ENCODE data around the gene HOXA3.

DNA sequence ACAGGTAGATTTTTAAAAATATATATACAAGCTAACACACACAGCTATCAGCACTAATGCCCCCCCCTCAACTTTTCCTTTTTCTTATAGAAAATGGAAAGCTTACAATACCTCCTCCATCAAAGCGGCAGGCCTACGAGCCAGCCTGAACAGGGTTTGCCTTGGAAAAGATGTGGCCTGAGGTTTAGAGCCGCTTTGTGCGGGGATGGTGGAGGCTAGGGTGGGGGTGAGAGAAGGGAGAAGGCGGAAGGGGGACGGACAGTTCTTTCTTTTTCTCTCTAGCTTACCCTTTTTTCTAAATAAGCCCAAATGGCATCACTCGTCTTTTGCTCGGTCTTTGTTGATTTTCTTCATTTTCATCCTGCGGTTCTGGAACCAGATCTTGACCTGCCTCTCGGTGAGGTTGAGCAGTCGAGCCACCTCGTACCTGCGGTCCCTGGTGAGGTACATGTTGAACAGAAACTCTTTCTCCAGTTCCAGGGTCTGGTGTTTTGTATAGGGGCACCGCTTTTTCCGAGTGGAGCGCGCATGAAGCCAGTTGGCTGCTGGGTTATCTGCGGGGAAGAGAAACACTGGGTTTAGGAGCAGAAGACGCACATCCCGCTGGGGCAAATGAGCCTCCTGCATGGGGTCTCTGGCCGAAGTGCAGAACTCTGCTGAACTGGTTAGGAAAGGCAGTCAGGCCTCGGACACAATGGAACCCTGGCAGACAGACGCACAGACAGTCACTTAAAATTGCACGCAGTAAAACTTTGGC lies 11.1 kb upstream of the HOXA3 start:
- TF ChIP-seq, protein P1, sequence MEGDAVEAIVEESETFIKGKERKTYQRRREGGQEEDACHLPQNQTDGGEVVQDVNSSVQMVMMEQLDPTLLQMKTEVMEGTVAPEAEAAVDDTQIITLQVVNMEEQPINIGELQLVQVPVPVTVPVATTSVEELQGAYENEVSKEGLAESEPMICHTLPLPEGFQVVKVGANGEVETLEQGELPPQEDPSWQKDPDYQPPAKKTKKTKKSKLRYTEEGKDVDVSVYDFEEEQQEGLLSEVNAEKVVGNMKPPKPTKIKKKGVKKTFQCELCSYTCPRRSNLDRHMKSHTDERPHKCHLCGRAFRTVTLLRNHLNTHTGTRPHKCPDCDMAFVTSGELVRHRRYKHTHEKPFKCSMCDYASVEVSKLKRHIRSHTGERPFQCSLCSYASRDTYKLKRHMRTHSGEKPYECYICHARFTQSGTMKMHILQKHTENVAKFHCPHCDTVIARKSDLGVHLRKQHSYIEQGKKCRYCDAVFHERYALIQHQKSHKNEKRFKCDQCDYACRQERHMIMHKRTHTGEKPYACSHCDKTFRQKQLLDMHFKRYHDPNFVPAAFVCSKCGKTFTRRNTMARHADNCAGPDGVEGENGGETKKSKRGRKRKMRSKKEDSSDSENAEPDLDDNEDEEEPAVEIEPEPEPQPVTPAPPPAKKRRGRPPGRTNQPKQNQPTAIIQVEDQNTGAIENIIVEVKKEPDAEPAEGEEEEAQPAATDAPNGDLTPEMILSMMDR (IDR thresholded peaks at IDR 0.05): no peak
- TF ChIP-seq POLR2AphosphoS5 (IDR thresholded peaks at IDR 0.05): no peak

All from esophagus muscularis mucosa (tissue), 3 donors.